Hepatocyte (in vitro differentiated cells): ENCODE measurements around the gene GNPTAB. TPM values are rescaled to one million over a fixed set of nuclear protein-coding genes. Genes with fewer than 3 reads are reported as not detected.

Experiments
- DNase-seq: peaks from one replicate; pipeline ENCODE4 v3.0.0-alpha.2; 2016; ENCODE audit warnings: low spot score
- H2AFZ ChIP-seq: fragments of 200-600 bp; sonication (generic); 2 replicates; pipeline ENCODE4 v1.6.0; 2016; ENCODE audit warnings: antibody characterized with exemption, mild to moderate bottlenecking
- H3K27ac ChIP-seq: fragments of 200-600 bp; sonication (generic); 2 replicates; pipeline ENCODE4 v1.5.1; 2016; ENCODE audit warnings: mild to moderate bottlenecking
- H3K27me3 ChIP-seq: fragments of 200-600 bp; sonication (generic); 2 replicates; pipeline ENCODE4 v1.6.1; 2016
- H3K36me3 ChIP-seq: fragments of 200-600 bp; sonication (generic); replicated peaks from 2 replicates; pipeline ENCODE4 v1.5.1; 2016; ENCODE audit warnings: low read depth; ENCODE audit not compliant: insufficient read depth
- H3K4me1 ChIP-seq: fragments of 200-600 bp; sonication (generic); 2 replicates; pipeline ENCODE4 v1.5.1; 2016; ENCODE audit warnings: mild to moderate bottlenecking, moderate library complexity; ENCODE audit not compliant: insufficient read depth
- H3K4me2 ChIP-seq: fragments of 200-600 bp; sonication (generic); 2 replicates; pipeline ENCODE4 v1.6.0; 2016
- H3K4me3 ChIP-seq: fragments of 200-600 bp; sonication (generic); 2 replicates; pipeline ENCODE4 v1.5.1; 2016; ENCODE audit warnings: mild to moderate bottlenecking
- H3K79me2 ChIP-seq: fragments of 200-600 bp; sonication (generic); 2 replicates; pipeline ENCODE4 v1.6.0; 2017; ENCODE audit warnings: mild to moderate bottlenecking
- H3K9me2 ChIP-seq: fragments of 200-600 bp; sonication (generic); replicated peaks from 2 replicates; pipeline ENCODE4 v1.6.0; 2017; ENCODE audit warnings: mild to moderate bottlenecking; ENCODE audit not compliant: insufficient read depth
- H3K9me3 ChIP-seq: fragments of 200-600 bp; sonication (generic); 2 replicates; pipeline ENCODE4 v1.5.1; 2016; ENCODE audit warnings: low read depth, mild to moderate bottlenecking
- H4K20me1 ChIP-seq: fragments of 200-600 bp; sonication (generic); 2 replicates; pipeline ENCODE4 v1.6.0; 2016; ENCODE audit warnings: mild to moderate bottlenecking; ENCODE audit not compliant: insufficient read depth, poor library complexity, severe bottlenecking
- EZH2 ChIP-seq: fragments of 200-600 bp; sonication (generic); IDR thresholded peaks from 2 replicates; pipeline ENCODE4 v1.6.1; 2016; ENCODE audit warnings: antibody characterized with exemption, mild to moderate bottlenecking, borderline replicate concordance
- EZH2phosphoT487 ChIP-seq: fragments of 200-600 bp; sonication (generic); IDR thresholded peaks from one replicate; pipeline ENCODE4 v1.6.1; 2018; ENCODE audit warnings: antibody characterized with exemption, mild to moderate bottlenecking, low read depth, moderate library complexity; ENCODE audit not compliant: unreplicated experiment, severe bottlenecking
- WGBS: methylation state at CpG from one replicate; pipeline ENCODE4 v1.1.6; 2016; ENCODE audit warnings: low lambda C conversion rate; ENCODE audit errors: missing lambda C conversion rate; 5-methylcytosine and 5-hydroxymethylcytosine counted together
- polyA plus RNA-seq: library from polyadenylated mRNA; unstranded; fragments of >200 nt; fragmentation: Nextera tagmentation; extraction: Ambion mirVana; gene quantifications from 2 replicates; pipeline ENCODE4 v1.2.1, GENCODE V29; 2016
- total RNA-seq: library from RNA; depleted of rRNA; stranded (reverse); fragments of >200 nt; gene quantifications from 2 replicates; pipeline ENCODE4 v1.2.3, GENCODE V29; 2014
- TF ChIP-seq, protein P1 (sequence below): fragments of 200-600 bp; sonication (generic); IDR thresholded peaks from 2 replicates; pipeline ENCODE4 v1.5.1; 2016; ENCODE audit warnings: antibody characterized with exemption, mild to moderate bottlenecking; ENCODE audit not compliant: poor library complexity

The GNPTAB gene
- total and polyA plus RNA-seq, 2 experiments from 2014 or later = 13.8 to 21.6 TPM

DNA sequence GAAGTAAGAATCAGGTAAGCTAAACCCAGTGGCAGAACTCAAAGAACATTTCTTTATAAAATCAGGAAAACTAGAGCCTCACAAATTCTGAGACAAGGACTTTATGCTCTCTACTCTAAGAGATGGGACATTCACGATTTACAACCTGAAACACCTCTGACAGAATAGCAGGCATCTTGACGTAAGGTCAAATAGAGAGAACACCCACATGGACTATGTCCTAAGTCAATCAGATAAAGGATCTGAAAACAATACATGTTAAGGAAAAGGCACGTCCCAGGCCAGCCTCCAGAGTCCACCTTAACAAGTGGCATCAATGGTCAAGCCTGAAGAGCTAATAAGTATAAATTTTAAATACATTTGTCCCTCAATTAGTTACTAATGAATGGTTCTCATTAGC, 51.6 kb downstream of the GNPTAB start:
- H3K9me3 ChIP-seq = no peaks in the 10 kb centered on the region
- no peaks in the 10 kb centered on the region for H3K9me2 ChIP-seq
- H2AFZ ChIP-seq = no peak overlapping the region
- WGBS = 67% methylated on average over 3 of the region's 3 CpGs
- no peak overlapping the region for H3K27ac ChIP-seq
- H3K27me3 ChIP-seq = no peaks in the 10 kb centered on the region
- no peaks in the 10 kb centered on the region for H3K79me2 ChIP-seq
- DNase-seq = no peak
- H3K4me1 ChIP-seq = peaks cover 7% of the 10 kb centered on the region
- no peak overlapping the region for H3K4me3 ChIP-seq
- H3K4me2 ChIP-seq = no peak overlapping the region
- H4K20me1 ChIP-seq = no peaks in the 10 kb centered on the region
- H3K36me3 ChIP-seq = no peaks in the 10 kb centered on the region
- TF ChIP-seq EZH2phosphoT487 = no peak
- TF ChIP-seq EZH2 = no peak
- TF ChIP-seq, protein P1, sequence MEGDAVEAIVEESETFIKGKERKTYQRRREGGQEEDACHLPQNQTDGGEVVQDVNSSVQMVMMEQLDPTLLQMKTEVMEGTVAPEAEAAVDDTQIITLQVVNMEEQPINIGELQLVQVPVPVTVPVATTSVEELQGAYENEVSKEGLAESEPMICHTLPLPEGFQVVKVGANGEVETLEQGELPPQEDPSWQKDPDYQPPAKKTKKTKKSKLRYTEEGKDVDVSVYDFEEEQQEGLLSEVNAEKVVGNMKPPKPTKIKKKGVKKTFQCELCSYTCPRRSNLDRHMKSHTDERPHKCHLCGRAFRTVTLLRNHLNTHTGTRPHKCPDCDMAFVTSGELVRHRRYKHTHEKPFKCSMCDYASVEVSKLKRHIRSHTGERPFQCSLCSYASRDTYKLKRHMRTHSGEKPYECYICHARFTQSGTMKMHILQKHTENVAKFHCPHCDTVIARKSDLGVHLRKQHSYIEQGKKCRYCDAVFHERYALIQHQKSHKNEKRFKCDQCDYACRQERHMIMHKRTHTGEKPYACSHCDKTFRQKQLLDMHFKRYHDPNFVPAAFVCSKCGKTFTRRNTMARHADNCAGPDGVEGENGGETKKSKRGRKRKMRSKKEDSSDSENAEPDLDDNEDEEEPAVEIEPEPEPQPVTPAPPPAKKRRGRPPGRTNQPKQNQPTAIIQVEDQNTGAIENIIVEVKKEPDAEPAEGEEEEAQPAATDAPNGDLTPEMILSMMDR = no peak

DNA sequence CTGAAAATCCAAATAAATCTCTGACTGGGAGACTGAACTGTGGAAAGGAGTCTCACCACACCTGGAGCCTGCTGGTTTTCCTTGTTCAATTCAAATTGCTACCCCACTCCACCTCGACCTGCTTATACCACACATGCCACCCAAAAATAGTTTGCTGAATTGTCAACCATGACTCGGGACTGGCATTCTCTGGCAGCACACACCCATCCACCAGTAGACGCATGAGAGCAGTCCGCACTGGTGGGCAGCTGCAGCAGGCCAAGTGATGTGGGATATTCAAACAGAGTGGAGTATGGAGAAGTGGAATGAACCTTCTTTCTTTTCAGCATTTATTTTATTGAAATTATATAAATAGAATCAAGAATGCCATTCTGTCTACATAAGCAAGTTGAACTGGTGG, 52.8 kb downstream of the GNPTAB start:
- no peak for TF ChIP-seq EZH2phosphoT487
- TF ChIP-seq, protein P1 = no peak
- TF ChIP-seq EZH2 = no peak
- Histone ChIP-seq H3K79me2 (no peaks in the 10 kb centered on the region), H3K4me3 (no peak overlapping the region), H4K20me1 (no peaks in the 10 kb centered on the region), H2AFZ (no peak overlapping the region), H3K9me2 (no peaks in the 10 kb centered on the region), H3K36me3 (no peaks in the 10 kb centered on the region), H3K27ac (no peak overlapping the region), H3K9me3 (no peaks in the 10 kb centered on the region), H3K27me3 (no peaks in the 10 kb centered on the region), H3K4me2 (no peak overlapping the region), H3K4me1 (peaks cover 7% of the 10 kb centered on the region)
- DNase-seq = no peak
- WGBS = 92% methylated on average over 4 of the region's 4 CpGs

DNA sequence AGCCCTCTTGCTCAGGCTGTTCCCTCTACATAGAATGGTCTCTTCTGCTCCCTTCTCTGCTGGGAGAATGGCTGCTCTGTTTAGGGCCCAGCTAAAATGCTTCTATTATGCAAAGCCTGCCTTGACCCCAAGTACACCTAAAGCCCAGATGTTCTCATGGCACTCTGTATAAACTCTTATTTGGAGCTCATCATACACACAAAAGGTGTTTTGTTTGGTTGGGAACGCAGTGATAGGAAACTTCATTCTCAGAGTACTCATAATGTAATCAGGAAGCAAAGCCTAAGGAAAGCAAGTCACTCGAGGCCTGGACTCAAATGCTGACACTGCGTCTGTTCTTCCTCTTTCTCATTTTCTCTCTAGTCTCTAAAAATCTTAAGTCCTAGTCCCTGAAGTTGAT, 53.3 kb downstream of the GNPTAB start:
- H3K27ac ChIP-seq = no peak overlapping the region
- WGBS = 82% methylated on average over 3 of the region's 3 CpGs
- no peak overlapping the region for H3K4me2 ChIP-seq
- H3K4me3 ChIP-seq = no peak overlapping the region
- no peaks in the 10 kb centered on the region for H3K9me3 ChIP-seq
- H3K27me3 ChIP-seq = no peaks in the 10 kb centered on the region
- no peak for DNase-seq
- H4K20me1 ChIP-seq = no peaks in the 10 kb centered on the region
- peaks cover 7% of the 10 kb centered on the region for H3K4me1 ChIP-seq
- TF ChIP-seq EZH2 = no peak
- no peak for TF ChIP-seq EZH2phosphoT487
- TF ChIP-seq, protein P1 = no peak
- H2AFZ ChIP-seq = no peak overlapping the region
- no peaks in the 10 kb centered on the region for H3K36me3 ChIP-seq
- no peaks in the 10 kb centered on the region for H3K79me2 ChIP-seq
- H3K9me2 ChIP-seq = no peaks in the 10 kb centered on the region

DNA sequence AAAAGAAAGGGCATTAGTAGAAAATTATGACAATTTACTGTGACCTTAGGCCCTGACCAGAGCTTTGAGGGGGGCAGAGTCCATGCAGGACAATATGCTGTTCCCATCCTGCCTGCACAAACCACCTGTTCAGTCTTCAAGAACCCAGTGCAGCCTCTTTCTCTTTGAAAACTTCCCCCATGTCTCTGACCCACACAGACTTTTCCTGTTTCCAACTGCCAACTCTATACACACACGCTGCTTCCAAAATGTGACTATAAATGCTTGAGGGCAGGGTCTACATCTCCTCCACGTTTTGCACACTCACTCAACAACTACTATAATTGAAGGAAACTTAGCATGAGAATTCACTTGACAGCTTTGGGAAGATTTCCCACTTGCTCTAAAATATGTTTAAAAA, 54.9 kb downstream of the GNPTAB start:
- H4K20me1 ChIP-seq = no peaks in the 10 kb centered on the region
- H3K36me3 ChIP-seq = no peaks in the 10 kb centered on the region
- H3K4me2 ChIP-seq = no peak overlapping the region
- no peaks in the 10 kb centered on the region for H3K79me2 ChIP-seq
- H2AFZ ChIP-seq = no peak overlapping the region
- no peak overlapping the region for H3K4me3 ChIP-seq
- no peaks in the 10 kb centered on the region for H3K9me3 ChIP-seq
- no peak overlapping the region for H3K27ac ChIP-seq
- no peak for DNase-seq
- H3K4me1 ChIP-seq = peaks cover 7% of the 10 kb centered on the region
- WGBS = 72% methylated on average over 2 of the region's 2 CpGs
- H3K27me3 ChIP-seq = no peaks in the 10 kb centered on the region
- TF ChIP-seq EZH2phosphoT487 = no peak
- TF ChIP-seq, protein P1 = no peak
- TF ChIP-seq EZH2 = no peak
- no peaks in the 10 kb centered on the region for H3K9me2 ChIP-seq
